ENCODE results near the gene SH3D19.
"Not testable (repeated sequence)": the region's sequence is repeated elsewhere in the genome, so short reads cannot be mapped to it uniquely, and the experiment has no call there.

Gene SH3D19

DNA sequence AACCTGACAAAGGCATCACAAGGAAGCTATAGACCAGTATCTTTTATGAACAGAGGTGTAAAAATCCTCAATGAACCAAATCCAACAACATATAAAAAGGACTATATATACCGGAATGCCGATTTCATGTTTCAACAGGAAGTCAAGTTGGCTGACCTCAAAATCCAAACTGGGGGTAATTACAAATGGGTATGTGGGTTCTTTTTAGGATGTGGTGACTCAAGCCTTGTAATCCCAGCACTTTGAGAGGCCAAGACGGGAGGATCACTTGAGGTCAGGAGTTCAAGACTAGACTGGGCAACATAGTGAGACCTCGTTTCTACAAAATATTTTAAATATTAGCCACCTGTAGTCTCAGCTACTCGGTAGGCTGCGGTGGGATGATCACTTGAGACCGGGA is 38.0 kb downstream of the SH3D19 start:
- Histone ChIP-seq H3K9me3 (ENCODE audit: low read length) (peaks cover 6% of the 10 kb centered on the region), H3K4me1 (ENCODE audit: insufficient read depth, low read length) (no peaks in the 10 kb centered on the region), H3K4me3 (ENCODE audit: low read length) (no peak overlapping the region), H3K27me3 (ENCODE audit: insufficient read depth, low read length) (no peaks in the 10 kb centered on the region), H3K36me3 (ENCODE audit: insufficient read depth, low read length) (no peaks in the 10 kb centered on the region), H2AFZ (ENCODE audit: low read depth, low read length) (no peak overlapping the region)

DNA sequence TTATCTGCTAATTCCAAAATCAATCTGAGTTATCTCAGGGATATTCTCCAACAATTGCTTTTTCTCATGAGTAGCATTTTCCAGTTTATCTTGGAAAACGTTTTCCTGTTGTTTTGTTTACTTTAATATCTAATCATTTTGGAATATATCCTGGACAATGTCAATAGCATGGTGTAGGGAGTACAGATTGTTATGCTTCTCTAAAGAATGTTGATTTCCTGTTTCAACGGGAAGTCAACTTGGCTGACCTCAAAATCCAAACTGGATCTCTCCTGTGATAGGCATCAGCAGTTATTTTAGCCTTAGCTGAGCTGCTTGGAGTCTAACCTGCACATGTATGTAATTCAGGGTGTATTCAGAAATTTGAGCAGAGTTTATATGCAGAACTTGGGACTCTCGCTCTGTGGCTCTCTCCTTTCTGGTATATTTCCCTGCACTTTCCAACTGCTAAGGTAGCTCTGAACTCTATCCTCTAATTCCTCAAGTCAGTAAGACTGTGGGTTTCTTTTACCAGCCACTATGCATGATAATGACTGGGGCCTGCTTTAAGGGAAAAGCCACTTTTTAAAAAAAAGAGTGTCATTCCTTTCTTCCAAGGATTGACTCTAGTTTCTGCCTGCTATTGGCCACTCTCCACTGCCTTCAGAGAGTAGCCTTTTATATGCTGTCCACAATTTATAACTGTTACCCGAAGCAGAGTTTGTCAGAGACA is 40.7 kb downstream of the SH3D19 start:
- no peak overlapping the region for H2AFZ ChIP-seq (ENCODE audit: low read depth, low read length)
- H3K27me3 ChIP-seq (ENCODE audit: insufficient read depth, low read length), result no peaks in the 10 kb centered on the region
- peaks cover 2% of the 10 kb centered on the region for H3K9me3 ChIP-seq (ENCODE audit: low read length)
- no peaks in the 10 kb centered on the region for H3K36me3 ChIP-seq (ENCODE audit: insufficient read depth, low read length)
- no peak overlapping the region for H3K4me3 ChIP-seq (ENCODE audit: low read length)
- no peaks in the 10 kb centered on the region for H3K4me1 ChIP-seq (ENCODE audit: insufficient read depth, low read length)

DNA sequence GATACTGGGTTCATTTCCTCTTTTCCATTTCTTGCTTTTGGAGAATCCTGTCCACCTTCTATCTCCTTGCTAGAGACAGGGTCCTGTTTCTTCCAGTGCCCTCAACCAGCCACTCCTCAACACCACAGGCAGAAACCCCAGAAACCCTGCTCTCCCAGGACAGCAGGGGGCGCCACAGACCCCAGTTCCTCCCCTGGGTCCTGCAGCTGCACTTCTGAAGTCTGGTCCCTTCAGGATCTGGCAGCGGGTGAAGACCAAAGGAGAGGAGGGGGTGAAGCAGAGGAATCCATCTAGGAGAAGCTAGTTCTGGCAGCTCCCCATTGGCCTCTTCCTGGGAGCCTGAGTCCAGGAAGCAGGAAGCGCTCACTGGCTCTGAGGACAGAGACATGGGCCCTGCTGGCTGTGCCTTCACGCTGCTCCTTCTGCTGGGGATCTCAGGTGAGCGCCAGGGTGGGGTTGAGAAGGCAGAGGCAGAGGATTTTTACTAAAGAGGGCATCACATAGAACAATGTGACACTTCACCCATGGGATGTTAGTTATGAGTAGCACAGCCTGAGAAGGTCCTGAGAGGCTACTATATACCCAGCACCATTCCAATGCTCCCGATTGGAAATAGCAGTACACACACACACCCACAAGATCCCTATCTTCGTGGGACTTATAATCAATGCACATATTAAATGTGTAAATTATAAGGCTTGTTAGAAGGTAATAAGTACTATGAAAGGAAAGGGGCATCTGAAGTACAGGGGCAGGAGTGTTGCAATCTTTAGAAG is 48.4 kb downstream of the SH3D19 start, which contains the start of gene PRSS48:
TSS of gene PRSS48 (plus strand) at position 375 of the 776 bp plus-strand sequence. CDS start at position 387, 12 bp downstream.
- Histone ChIP-seq H3K4me1 (ENCODE audit: insufficient read depth, low read length) (no peaks in the 10 kb centered on the region), H3K4me3 (ENCODE audit: low read length) (no peak within 1 kb of the TSS), H2AFZ (ENCODE audit: low read depth, low read length) (no peak within 1 kb of the TSS), H3K9me3 (ENCODE audit: low read length) (no peaks in the 10 kb centered on the region), H3K27me3 (ENCODE audit: insufficient read depth, low read length) (no peaks in the 10 kb centered on the region), H3K36me3 (ENCODE audit: insufficient read depth, low read length) (no peaks in the 10 kb centered on the region)

DNA sequence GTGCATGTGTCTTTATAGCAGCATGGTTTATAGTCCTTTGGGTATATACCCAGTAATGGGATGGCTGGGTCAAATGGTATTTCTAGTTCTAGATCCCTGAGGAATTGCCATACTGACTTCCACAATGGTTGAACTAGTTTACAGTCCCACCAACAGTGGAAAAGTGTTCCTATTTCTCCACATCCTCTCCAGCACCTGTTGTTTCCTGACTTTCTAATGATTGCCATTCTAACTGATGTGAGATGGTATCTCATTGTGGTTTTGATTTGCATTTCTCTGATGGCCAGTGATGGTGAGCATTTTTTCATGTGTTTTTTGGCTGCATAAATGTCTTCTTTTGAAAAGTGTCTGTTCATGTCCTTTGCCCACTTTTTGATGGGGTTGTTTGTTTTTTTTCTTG is 56.5 kb downstream of the SH3D19 start:
- H2AFZ ChIP-seq (ENCODE audit: low read depth, low read length); H3K4me3 ChIP-seq (ENCODE audit: low read length): not testable (repeated sequence)

DNA sequence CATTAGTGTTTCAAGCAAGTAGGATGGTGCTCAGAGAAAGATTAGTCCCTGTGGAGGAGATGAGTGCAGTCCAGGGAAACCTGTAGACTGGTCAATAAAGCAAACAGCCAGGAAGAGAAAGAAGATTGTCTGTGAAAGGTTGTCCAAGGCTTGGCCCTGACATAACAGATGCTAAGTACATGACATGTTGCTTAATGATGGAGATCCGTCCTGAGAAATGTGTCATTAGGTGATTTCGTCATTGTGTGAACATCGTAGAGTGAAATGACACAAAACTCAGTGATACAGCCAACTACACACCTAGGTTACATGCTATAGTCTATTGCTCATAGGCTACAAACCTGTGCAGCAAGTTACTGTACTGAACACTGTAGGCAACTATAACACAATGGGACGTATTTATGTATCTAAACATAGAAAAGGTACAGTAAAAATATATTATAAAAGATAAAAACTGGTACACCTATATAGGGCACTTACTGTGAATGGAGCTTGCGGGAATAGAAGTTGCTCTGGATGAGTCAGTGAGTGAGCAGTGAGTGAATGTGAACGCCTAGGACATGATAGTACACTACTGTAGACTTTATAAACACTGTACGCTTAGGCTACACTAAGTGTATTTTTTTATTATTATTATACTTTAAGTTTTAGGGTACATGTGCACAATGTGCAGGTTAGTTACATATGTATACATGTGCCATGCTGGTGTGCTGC is 57.4 kb downstream of the SH3D19 start:
- H3K4me3 ChIP-seq (ENCODE audit: low read length), result no peak overlapping the region
- no peaks in the 10 kb centered on the region for H3K27me3 ChIP-seq (ENCODE audit: insufficient read depth, low read length)
- no peaks in the 10 kb centered on the region for H3K9me3 ChIP-seq (ENCODE audit: low read length)
- no peaks in the 10 kb centered on the region for H3K4me1 ChIP-seq (ENCODE audit: insufficient read depth, low read length)
- no peaks in the 10 kb centered on the region for H3K36me3 ChIP-seq (ENCODE audit: insufficient read depth, low read length)
- no peak overlapping the region for H2AFZ ChIP-seq (ENCODE audit: low read depth, low read length)

More for the DNA sequence above, 56.5 kb downstream of the SH3D19 start:
- H3K27me3 ChIP-seq (ENCODE audit: insufficient read depth, low read length); H3K4me1 ChIP-seq (ENCODE audit: insufficient read depth, low read length); H3K9me3 ChIP-seq (ENCODE audit: low read length); H3K36me3 ChIP-seq (ENCODE audit: insufficient read depth, low read length): not testable (repeated sequence)

DNA sequence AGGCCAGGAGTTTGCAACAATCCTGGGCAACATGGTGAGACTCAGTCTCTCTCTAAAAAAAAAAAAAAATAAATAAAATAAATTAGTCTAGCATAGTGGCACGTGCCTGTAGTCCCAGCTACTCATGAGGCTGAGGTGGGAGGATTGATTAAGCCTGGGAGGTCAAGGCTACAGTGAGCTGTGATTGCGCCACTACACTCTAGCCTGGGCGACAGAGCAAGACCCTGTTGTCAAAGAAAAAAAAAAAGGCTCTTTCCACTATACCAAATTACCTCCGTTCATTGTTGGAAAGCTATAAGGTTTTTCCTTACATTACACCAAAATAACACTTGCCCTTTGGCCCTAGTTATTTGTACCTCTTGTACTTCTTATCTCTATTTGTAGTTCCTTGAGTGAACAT is 58.3 kb downstream of the SH3D19 start:
- H3K4me1 ChIP-seq (ENCODE audit: insufficient read depth, low read length), result no peaks in the 10 kb centered on the region
- no peaks in the 10 kb centered on the region for H3K36me3 ChIP-seq (ENCODE audit: insufficient read depth, low read length)
- no peak overlapping the region for H2AFZ ChIP-seq (ENCODE audit: low read depth, low read length)
- H3K27me3 ChIP-seq (ENCODE audit: insufficient read depth, low read length), result no peaks in the 10 kb centered on the region
- H3K4me3 ChIP-seq (ENCODE audit: low read length), result no peak overlapping the region
- H3K9me3 ChIP-seq (ENCODE audit: low read length), result no peaks in the 10 kb centered on the region

DNA sequence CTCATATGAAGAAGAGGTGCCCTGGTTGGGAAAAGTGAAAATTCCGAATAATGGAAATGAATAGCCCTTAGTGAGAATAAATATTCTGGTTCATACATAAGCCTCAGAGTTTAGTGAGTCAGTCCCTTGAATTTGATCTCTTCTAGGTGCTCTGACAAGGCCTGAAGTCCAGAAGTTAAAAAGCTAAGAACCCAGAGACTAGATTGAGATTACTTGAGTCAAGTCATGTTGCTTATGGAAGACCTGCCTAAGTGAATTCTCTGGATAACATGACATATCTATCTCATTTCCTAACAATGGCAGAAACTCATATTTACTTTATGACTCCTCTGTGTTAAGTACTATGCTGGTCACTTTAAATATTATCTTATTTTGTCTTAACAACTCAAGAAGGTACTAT is 58.9 kb downstream of the SH3D19 start:
- H3K36me3 ChIP-seq (ENCODE audit: insufficient read depth, low read length), result no peaks in the 10 kb centered on the region
- no peaks in the 10 kb centered on the region for H3K4me1 ChIP-seq (ENCODE audit: insufficient read depth, low read length)

DNA sequence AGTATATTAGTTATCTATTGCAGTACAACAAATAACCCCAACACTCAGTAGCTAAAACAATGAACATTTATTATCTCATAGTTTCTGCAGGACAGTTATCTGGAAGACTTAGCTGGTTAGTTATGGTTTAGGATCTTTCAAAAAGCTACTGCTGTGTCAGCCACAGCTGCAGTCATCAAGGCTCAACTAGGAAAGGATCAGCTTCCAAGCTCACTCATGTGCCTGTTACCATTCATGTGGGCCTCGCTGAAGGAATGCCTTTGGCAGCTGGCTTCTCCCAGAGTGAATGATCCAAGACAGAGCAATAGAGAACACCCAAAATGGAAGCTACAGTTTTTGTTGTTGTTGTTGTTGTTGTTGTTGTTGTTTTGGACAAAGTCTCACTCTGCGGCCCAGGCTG is 62.0 kb downstream of the SH3D19 start:
- Histone ChIP-seq H3K9me3 (ENCODE audit: low read length) (no peaks in the 10 kb centered on the region), H3K27me3 (ENCODE audit: insufficient read depth, low read length) (no peaks in the 10 kb centered on the region), H3K4me1 (ENCODE audit: insufficient read depth, low read length) (no peaks in the 10 kb centered on the region), H3K4me3 (ENCODE audit: low read length) (no peak overlapping the region), H2AFZ (ENCODE audit: low read depth, low read length) (no peak overlapping the region), H3K36me3 (ENCODE audit: insufficient read depth, low read length) (no peaks in the 10 kb centered on the region)

More for the DNA sequence above, 58.9 kb downstream of the SH3D19 start:
- Histone ChIP-seq H2AFZ (ENCODE audit: low read depth, low read length) (no peak overlapping the region), H3K9me3 (ENCODE audit: low read length) (no peaks in the 10 kb centered on the region), H3K4me3 (ENCODE audit: low read length) (no peak overlapping the region), H3K27me3 (ENCODE audit: insufficient read depth, low read length) (no peaks in the 10 kb centered on the region)

DNA sequence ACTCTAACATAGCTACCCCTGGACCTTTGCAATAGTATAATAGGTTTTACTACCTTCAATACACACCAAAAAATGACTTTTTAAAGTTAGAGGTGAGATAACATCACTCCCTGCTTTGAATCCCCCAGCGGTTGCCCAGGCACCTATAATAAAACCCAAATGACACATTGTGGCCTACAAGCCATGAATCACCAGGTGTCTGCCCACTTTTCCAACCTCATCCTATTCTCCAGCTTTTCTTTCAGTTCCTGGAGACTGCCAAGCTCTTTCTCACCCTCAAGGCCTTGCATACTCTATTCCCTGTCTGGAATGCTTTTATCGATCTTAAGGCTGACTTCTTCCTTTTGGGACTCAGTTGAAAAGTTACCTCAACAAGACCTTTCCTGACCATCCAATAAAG is 64.9 kb downstream of the SH3D19 start:
- H3K36me3 ChIP-seq (ENCODE audit: insufficient read depth, low read length), result no peaks in the 10 kb centered on the region
- no peaks in the 10 kb centered on the region for H3K27me3 ChIP-seq (ENCODE audit: insufficient read depth, low read length)

DNA sequence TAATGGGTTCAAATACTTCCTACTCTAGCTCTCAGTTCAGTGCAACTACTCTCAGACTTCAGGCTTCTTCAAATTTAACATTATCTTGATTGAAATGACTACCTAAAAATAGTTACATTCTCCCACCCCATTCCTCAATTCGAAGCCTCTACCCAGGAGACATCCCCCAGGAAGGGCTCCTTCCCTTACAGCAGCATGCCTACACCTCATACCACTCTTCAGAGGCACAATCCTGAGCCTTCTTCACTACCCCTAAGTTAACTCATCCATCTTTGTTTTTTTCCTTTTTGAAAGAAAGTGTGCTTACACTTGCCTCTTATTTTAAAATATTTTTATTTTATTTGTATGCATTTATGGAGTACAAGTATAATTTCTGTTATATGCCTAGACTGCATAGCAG is 65.7 kb downstream of the SH3D19 start:
- H3K4me1 ChIP-seq (ENCODE audit: insufficient read depth, low read length), result no peaks in the 10 kb centered on the region
- H3K9me3 ChIP-seq (ENCODE audit: low read length), result no peaks in the 10 kb centered on the region
- no peaks in the 10 kb centered on the region for H3K27me3 ChIP-seq (ENCODE audit: insufficient read depth, low read length)
- no peak overlapping the region for H3K4me3 ChIP-seq (ENCODE audit: low read length)
- H2AFZ ChIP-seq (ENCODE audit: low read depth, low read length), result no peak overlapping the region
- no peaks in the 10 kb centered on the region for H3K36me3 ChIP-seq (ENCODE audit: insufficient read depth, low read length)

More for the DNA sequence above, 64.9 kb downstream of the SH3D19 start:
- no peak overlapping the region for H3K4me3 ChIP-seq (ENCODE audit: low read length)
- H3K9me3 ChIP-seq (ENCODE audit: low read length), result no peaks in the 10 kb centered on the region
- H3K4me1 ChIP-seq (ENCODE audit: insufficient read depth, low read length), result no peaks in the 10 kb centered on the region
- no peak overlapping the region for H2AFZ ChIP-seq (ENCODE audit: low read depth, low read length)

DNA sequence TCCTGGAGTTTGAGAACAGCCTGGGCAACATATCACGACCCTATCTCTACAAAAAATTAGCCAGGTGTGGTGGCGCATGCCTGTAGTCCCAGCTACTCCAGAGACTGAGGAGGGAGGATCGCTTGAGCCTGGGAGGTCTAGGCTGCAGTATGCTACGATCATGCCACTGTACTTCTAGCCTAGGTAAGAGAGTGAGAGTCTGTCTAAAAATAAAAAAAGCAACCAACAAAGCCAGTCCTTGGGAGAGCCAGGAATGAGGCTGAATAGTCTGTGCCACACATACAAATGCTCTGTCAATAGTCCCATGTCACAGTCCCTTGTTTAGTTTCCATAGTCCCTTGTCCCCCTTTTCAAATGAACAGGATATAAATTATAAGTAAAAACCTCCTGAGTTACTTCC is 67.7 kb downstream of the SH3D19 start:
- Histone ChIP-seq H3K9me3 (ENCODE audit: low read length) (no peaks in the 10 kb centered on the region), H3K4me1 (ENCODE audit: insufficient read depth, low read length) (no peaks in the 10 kb centered on the region), H3K4me3 (ENCODE audit: low read length) (no peak overlapping the region), H3K36me3 (ENCODE audit: insufficient read depth, low read length) (no peaks in the 10 kb centered on the region), H3K27me3 (ENCODE audit: insufficient read depth, low read length) (no peaks in the 10 kb centered on the region), H2AFZ (ENCODE audit: low read depth, low read length) (no peak overlapping the region)

DNA sequence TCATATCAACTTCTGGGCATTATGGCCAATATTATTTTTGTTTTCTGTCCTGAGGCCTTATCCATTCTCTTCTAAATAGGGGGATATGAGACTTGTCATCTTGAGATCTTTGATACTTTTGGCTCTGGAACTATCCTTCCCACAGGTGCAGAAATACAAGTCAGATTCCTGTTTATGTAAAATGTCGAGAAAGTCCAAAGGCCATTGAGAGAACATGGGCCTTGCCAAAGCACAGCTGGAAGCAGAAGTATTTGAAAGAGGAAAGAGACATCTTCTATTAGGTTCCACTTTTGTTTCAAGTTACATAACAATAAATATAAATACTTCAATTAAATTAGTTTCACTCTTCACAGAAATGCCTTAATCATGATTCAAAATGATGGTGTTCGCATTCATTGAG is 69.3 kb downstream of the SH3D19 start:
- H3K27me3 ChIP-seq (ENCODE audit: insufficient read depth, low read length), result no peaks in the 10 kb centered on the region
- no peaks in the 10 kb centered on the region for H3K4me1 ChIP-seq (ENCODE audit: insufficient read depth, low read length)

DNA sequence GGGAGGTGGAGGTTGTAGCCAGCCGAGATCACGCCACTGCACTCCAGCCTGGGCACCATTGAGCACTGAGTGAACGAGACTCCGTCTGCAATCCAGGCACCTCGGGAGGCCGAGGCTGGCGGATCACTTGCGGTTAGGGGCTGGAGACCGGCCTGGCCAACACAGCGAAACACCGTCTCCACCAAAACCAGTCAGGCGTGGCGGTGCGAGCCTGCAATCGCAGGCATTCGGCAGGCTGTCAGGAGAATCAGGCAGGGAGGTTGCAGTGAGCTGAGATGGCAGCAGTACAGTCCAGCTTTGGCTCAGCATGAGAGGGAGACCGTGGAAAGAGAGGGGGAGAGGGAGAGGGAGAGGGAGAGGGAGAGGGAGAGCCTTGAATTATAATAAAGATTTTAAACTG is 69.7 kb downstream of the SH3D19 start:
- H3K4me3 ChIP-seq (ENCODE audit: low read length); H3K9me3 ChIP-seq (ENCODE audit: low read length); H3K27me3 ChIP-seq (ENCODE audit: insufficient read depth, low read length); H3K4me1 ChIP-seq (ENCODE audit: insufficient read depth, low read length); H3K36me3 ChIP-seq (ENCODE audit: insufficient read depth, low read length); H2AFZ ChIP-seq (ENCODE audit: low read depth, low read length): not testable (repeated sequence)

More for the DNA sequence above, 69.3 kb downstream of the SH3D19 start:
- no peak overlapping the region for H3K4me3 ChIP-seq (ENCODE audit: low read length)
- H3K9me3 ChIP-seq (ENCODE audit: low read length), result no peaks in the 10 kb centered on the region
- no peaks in the 10 kb centered on the region for H3K36me3 ChIP-seq (ENCODE audit: insufficient read depth, low read length)
- no peak overlapping the region for H2AFZ ChIP-seq (ENCODE audit: low read depth, low read length)

All from neuron (in vitro differentiated cells).